CD4-positive, alpha-beta memory T cell (primary cell): ENCODE measurements around the gene DTL. TPM values are rescaled to one million over a fixed set of nuclear protein-coding genes. Genes with fewer than 3 reads are reported as not detected.

Experiments
- CTCF ChIA-PET: fragments of 350-600 bp; sonication (Branson Sonifier 250); formaldehyde crosslinking; loops from one replicate; lab custom pipeline; 2021; ENCODE audit warnings: inconsistent platforms; ENCODE audit not compliant: partially characterized antibody; lab: Charles Lee
- POLR2A ChIA-PET: fragments of 350-600 bp; sonication (Branson Sonifier 250); formaldehyde crosslinking; loops from one replicate; lab custom pipeline; 2021; ENCODE audit not compliant: partially characterized antibody; lab: Charles Lee
- DNase-seq, 5 donors: peaks; one replicate each; pipeline versions ENCODE4 v3.0.0 to v3.0.0-alpha.2; 2020 to 2022; ENCODE audit warnings: mixed read lengths in 1 of 5
- H3K27ac ChIP-seq: one replicate; pipeline ENCODE4 v1.7.0; 2013; ENCODE audit warnings: low read depth, low read length
- H3K27me3 ChIP-seq: 2 replicates; pipeline ENCODE4 v1.7.0; 2013; ENCODE audit warnings: mild to moderate bottlenecking, low read length, moderate library complexity; ENCODE audit not compliant: insufficient read depth
- H3K36me3 ChIP-seq: 2 replicates; pipeline ENCODE4 v1.7.0; 2013; ENCODE audit warnings: mild to moderate bottlenecking, low read length, moderate library complexity; ENCODE audit not compliant: insufficient read depth
- H3K4me1 ChIP-seq: 2 replicates; pipeline ENCODE4 v1.7.0; 2013; ENCODE audit warnings: mild to moderate bottlenecking, low read length, moderate library complexity; ENCODE audit not compliant: insufficient read depth
- H3K4me3 ChIP-seq, 2 donors: one replicate each; pipeline ENCODE4 v1.7.0; 2013; ENCODE audit warnings: low read length in 2 of 2, mild to moderate bottlenecking in 1 of 2
- H3K9me3 ChIP-seq, 2 donors: one replicate each; pipeline ENCODE4 v1.7.0; 2013; ENCODE audit warnings: low read length in 2 of 2, control low read depth in 1 of 2; ENCODE audit not compliant: control insufficient read depth in 1 of 2
- H3K27ac Mint-ChIP-seq, 7 donors: one replicate each; pipeline ENCODE4 v1.8.0; 2020 to 2021; ENCODE audit warnings: mixed read lengths in 7 of 7, mild to moderate bottlenecking in 6 of 7, inconsistent platforms in 3 of 7, moderate library complexity in 3 of 7
- H3K27me3 Mint-ChIP-seq, 2 donors: one replicate each; pipeline ENCODE4 v1.8.0; 2020 to 2021; ENCODE audit warnings: mixed read lengths in 2 of 2
- H3K36me3 Mint-ChIP-seq, 2 donors: one replicate each; pipeline ENCODE4 v1.8.0; 2020 to 2021; ENCODE audit warnings: mixed read lengths in 2 of 2, inconsistent platforms in 1 of 2, mild to moderate bottlenecking in 1 of 2
- H3K4me1 Mint-ChIP-seq, 4 donors: one replicate each; pipeline ENCODE4 v1.8.0; 2020 to 2021; ENCODE audit warnings: mixed read lengths in 4 of 4, mild to moderate bottlenecking in 1 of 4
- H3K4me3 Mint-ChIP-seq, 8 donors: one replicate each; pipeline ENCODE4 v1.8.0; 2020 to 2021; ENCODE audit warnings: mixed read lengths in 8 of 8, mild to moderate bottlenecking in 7 of 8, moderate library complexity in 6 of 8, inconsistent platforms in 3 of 8
- H3K9me3 Mint-ChIP-seq, 8 donors: one replicate each; pipeline ENCODE4 v1.8.0; 2020 to 2021; ENCODE audit warnings: mixed read lengths in 8 of 8, mild to moderate bottlenecking in 5 of 8, inconsistent platforms in 3 of 8, moderate library complexity in 1 of 8
- intact Hi-C: fragments of 100-400 bp; cut with micrococcal nuclease; formaldehyde crosslinking; loops from one replicate; pipeline ENCODE4 v1.15.1; 2023
- polyA plus RNA-seq, 2 donors: library from polyadenylated mRNA; unstranded; fragments of 300-500 nt; fragmentation: Illumina TruSeq; gene quantifications; one replicate each; pipeline ENCODE4 v1.2.3, GENCODE V29; 2021
- total RNA-seq, 2 experiments: library from RNA; stranded (reverse); gene quantifications; one replicate each; pipeline ENCODE4 v1.2.3, GENCODE V29; 2021

The DTL gene
- total and polyA plus RNA-seq, 4 experiments from 2014 or later: 0.06 to 0.15 (median 0.09) TPM; not detected in 1

DNA sequence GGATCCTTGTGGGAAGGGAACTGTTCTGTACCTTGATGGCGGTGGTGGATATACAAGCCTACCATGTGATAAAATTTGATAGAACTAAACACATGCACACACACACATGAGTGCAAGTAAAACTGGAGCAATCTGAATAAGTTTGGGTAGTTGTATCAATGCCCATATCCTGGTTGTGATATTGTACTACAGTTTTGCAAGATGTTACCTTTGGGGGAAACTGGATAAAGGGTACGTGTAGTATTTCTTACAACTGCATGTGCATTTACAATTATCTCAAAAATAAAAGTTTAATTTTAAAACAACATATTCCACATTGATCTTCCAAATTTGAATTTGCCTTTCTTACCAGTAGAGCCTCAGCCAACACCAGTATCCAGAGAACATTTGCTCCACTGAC is 99.6 kb downstream of the DTL start:
- Mint-ChIP-seq H3K9me3 (peaks cover 0 to 6% (median 0%) of the 10 kb centered on the region in 8 donors), H3K27ac (no peak overlapping the region), H3K4me1 (no peaks in the 10 kb centered on the region), H3K27me3 (no peaks in the 10 kb centered on the region), H3K4me3 (no peak overlapping the region), H3K36me3 (peaks cover 0 to 3% of the 10 kb centered on the region in 2 donors)
- Histone ChIP-seq H3K27me3 (no peaks in the 10 kb centered on the region), H3K27ac (no peak overlapping the region), H3K9me3 (no peaks in the 10 kb centered on the region), H3K4me1 (no peaks in the 10 kb centered on the region), H3K4me3 (no peak overlapping the region), H3K36me3 (no peaks in the 10 kb centered on the region)
- ChIA-PET CTCF (no interaction called here), POLR2A (no interaction called here)
- intact Hi-C loops: no loop called here
- DNase-seq: no peak

DNA sequence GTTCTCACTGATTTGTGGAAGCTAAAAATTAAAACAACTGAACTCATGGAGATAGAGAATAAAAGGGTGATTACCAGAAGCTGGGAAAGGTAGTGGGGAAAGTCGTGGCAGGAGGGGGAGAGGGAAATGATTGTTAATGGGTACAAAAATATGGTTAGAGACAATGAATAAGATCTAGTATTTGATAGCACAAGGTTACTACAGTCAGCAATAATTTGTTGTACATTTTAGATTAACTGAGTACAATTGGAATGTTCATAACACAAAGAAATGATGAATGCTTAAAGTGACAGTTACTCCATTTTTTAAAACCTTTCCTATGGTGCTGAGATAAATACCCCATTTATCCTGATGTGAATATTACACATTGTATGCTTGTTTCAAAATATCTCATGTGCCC is 102.3 kb downstream of the DTL start:
- H3K27me3 Mint-ChIP-seq: no peaks in the 10 kb centered on the region
- no peaks in the 10 kb centered on the region for H3K4me1 ChIP-seq
- no peak overlapping the region for H3K27ac Mint-ChIP-seq
- no peaks in the 10 kb centered on the region for H3K4me1 Mint-ChIP-seq
- peaks cover 0 to 6% (median 0%) of the 10 kb centered on the region in 8 donors for H3K9me3 Mint-ChIP-seq
- no peaks in the 10 kb centered on the region for H3K27me3 ChIP-seq
- CTCF ChIA-PET: no interaction called here
- H3K4me3 Mint-ChIP-seq: no peak overlapping the region
- no peak for DNase-seq
- no peak overlapping the region for H3K4me3 ChIP-seq
- H3K9me3 ChIP-seq: no peaks in the 10 kb centered on the region
- peaks cover 0 to 3% of the 10 kb centered on the region in 2 donors for H3K36me3 Mint-ChIP-seq
- intact Hi-C loops: no loop called here
- POLR2A ChIA-PET: no interaction called here
- H3K27ac ChIP-seq: no peak overlapping the region
- H3K36me3 ChIP-seq: no peaks in the 10 kb centered on the region

DNA sequence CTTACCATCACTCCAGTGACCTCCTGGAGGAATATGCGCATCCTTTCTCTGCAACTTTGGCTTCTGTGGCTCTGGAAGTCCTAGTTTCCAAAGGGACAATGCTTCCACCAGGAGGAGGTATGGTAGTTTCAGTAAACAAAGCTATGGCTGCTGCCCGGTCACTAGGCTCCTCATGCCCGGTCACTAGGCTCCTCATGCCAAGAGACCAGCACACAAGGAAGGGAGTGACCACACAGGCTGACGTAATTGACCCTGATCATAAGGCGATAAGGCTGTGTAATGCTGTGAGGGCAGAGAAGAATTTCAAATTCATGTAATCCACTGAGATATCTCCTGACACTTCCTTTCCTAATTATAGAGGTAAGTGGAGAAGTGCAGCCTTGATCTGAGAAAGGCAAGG is 102.9 kb downstream of the DTL start:
- no peak overlapping the region for H3K4me3 ChIP-seq
- POLR2A ChIA-PET: no interaction called here

DNA sequence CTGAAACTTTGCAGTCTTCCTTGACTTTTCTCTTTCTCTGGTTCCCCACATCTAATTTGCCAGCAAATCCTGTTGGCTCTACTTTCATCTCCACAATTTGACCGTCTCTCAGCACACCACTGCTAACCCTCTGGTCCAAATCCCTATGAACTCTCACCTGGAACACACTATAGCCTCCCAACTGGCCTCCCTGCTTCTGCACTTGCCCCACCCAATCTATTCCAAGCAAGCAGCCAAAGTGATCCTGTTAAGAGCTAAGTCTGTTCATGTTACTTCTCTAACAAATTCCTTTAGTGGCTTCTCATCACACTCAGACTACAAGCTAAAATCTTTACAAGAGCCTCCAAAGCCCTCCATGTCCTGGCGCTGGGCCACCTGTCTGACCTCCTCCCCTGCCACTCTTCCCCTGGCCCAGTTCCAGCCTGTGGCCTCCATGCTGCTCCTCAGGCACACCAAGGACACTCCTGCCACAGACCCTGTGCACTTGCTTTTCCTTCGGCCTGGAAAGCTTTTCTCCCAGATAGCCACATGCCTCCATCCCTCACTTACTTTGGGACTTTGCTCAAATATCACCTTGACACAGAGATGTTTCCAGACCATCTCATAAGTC is 104.1 kb downstream of the DTL start:
- Mint-ChIP-seq H3K4me1 (no peaks in the 10 kb centered on the region), H3K4me3 (no peak overlapping the region), H3K27me3 (no peaks in the 10 kb centered on the region), H3K9me3 (peaks cover 0 to 4% (median 0%) of the 10 kb centered on the region in 8 donors), H3K27ac (no peak overlapping the region), H3K36me3 (peaks cover 0 to 2% of the 10 kb centered on the region in 2 donors)
- intact Hi-C loops: no loop called here
- Histone ChIP-seq H3K36me3 (no peaks in the 10 kb centered on the region), H3K4me3 (no peak overlapping the region), H3K9me3 (no peaks in the 10 kb centered on the region), H3K27ac (no peak overlapping the region), H3K4me1 (no peaks in the 10 kb centered on the region), H3K27me3 (no peaks in the 10 kb centered on the region)
- ChIA-PET CTCF (no interaction called here), POLR2A (no interaction called here)
- DNase-seq: no peak

More for the DNA sequence above, 102.9 kb downstream of the DTL start:
- no peak for DNase-seq
- H3K4me1 Mint-ChIP-seq: no peaks in the 10 kb centered on the region
- CTCF ChIA-PET: no interaction called here
- Histone ChIP-seq H3K27me3 (no peaks in the 10 kb centered on the region), H3K4me1 (no peaks in the 10 kb centered on the region), H3K9me3 (no peaks in the 10 kb centered on the region), H3K36me3 (no peaks in the 10 kb centered on the region), H3K27ac (no peak overlapping the region)
- H3K9me3 Mint-ChIP-seq: peaks cover 0 to 6% (median 0%) of the 10 kb centered on the region in 8 donors
- H3K4me3 Mint-ChIP-seq: no peak overlapping the region
- H3K36me3 Mint-ChIP-seq: peaks cover 0 to 3% of the 10 kb centered on the region in 2 donors
- H3K27me3 Mint-ChIP-seq: no peaks in the 10 kb centered on the region
- intact Hi-C loops: no loop called here
- no peak overlapping the region for H3K27ac Mint-ChIP-seq

DNA sequence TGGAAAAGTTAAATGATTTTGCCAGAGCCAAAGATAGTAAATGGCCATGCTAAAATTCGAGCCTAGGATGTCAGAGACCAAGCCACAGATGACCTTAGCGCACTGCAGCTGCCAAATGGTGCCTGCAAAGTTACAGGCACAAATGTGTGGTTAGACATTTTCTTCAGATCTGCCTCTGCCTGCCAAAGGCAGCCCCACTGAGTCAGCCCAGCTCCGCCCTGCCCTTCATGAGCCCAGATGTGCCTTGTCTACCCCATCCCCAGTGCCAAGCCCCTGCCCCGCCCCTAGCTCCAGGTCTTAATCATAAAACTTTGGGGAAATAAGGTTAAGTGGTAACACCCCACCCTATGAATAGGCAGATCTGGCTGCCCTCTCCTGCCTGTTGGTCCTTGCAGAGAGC is 105.9 kb downstream of the DTL start:
- Mint-ChIP-seq H3K36me3 (no peaks in the 10 kb centered on the region), H3K27ac (no peak overlapping the region), H3K4me1 (no peaks in the 10 kb centered on the region), H3K9me3 (peaks cover 0 to 1% (median 0%) of the 10 kb centered on the region in 8 donors), H3K4me3 (no peak overlapping the region), H3K27me3 (no peaks in the 10 kb centered on the region)
- Histone ChIP-seq H3K36me3 (no peaks in the 10 kb centered on the region), H3K4me1 (no peaks in the 10 kb centered on the region), H3K27ac (no peak overlapping the region), H3K27me3 (no peaks in the 10 kb centered on the region), H3K4me3 (no peak overlapping the region), H3K9me3 (no peaks in the 10 kb centered on the region)
- ChIA-PET POLR2A (no interaction called here), CTCF (interaction anchor here (1.7 kb wide), 1 partner anchor 11 kb away, joined by 3 read pairs; no protein-coding TSS in a partner anchor)
- intact Hi-C loops: no loop called here
- DNase-seq: no peak

DNA sequence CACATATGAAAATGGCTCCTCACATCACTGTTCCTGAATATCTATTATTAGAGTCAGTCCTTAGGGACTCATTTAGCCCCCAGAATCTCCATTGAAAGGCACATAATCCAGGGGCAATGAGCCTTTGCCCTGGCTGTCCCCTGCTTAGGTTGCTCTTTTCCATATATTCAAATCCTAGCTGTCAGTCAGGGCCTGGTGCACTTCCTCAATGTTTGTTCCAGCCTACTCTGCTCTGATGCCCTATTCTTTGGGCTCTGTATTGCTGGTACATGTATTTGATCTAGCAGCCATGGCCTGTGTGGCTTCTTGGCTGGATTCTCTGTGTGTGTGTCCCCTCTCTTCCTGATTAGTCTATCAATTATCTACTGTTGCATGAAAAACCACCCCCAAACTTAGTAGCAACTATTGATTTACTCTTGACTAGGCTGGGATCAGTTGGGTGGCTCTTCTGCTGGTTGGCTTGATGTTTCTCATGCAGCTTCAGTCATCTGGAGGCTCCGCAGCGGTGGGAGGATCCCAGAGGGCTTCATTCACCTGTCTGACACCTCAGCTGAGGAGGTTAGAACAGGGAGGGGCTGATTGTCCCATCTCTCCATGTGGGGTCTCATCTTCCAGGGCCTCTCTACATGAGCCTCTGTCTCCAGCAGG is 107.5 kb downstream of the DTL start:
- no peak overlapping the region for H3K27ac ChIP-seq
- H3K36me3 Mint-ChIP-seq: no peaks in the 10 kb centered on the region
- peaks cover 0 to 1% (median 0%) of the 10 kb centered on the region in 8 donors for H3K9me3 Mint-ChIP-seq
- H3K27me3 ChIP-seq: no peaks in the 10 kb centered on the region
- H3K4me3 Mint-ChIP-seq: no peak overlapping the region
- no peak overlapping the region for H3K4me3 ChIP-seq
- no peak for DNase-seq
- ChIA-PET CTCF (no interaction called here), POLR2A (interaction anchor here (0.6 kb wide), 1 partner anchor 213 kb away, joined by 3 read pairs; no protein-coding TSS in a partner anchor)
- no peaks in the 10 kb centered on the region for H3K4me1 ChIP-seq
- H3K36me3 ChIP-seq: no peaks in the 10 kb centered on the region
- H3K4me1 Mint-ChIP-seq: no peaks in the 10 kb centered on the region
- H3K9me3 ChIP-seq: no peaks in the 10 kb centered on the region
- intact Hi-C loops: no loop called here
- no peaks in the 10 kb centered on the region for H3K27me3 Mint-ChIP-seq
- H3K27ac Mint-ChIP-seq: no peak overlapping the region

DNA sequence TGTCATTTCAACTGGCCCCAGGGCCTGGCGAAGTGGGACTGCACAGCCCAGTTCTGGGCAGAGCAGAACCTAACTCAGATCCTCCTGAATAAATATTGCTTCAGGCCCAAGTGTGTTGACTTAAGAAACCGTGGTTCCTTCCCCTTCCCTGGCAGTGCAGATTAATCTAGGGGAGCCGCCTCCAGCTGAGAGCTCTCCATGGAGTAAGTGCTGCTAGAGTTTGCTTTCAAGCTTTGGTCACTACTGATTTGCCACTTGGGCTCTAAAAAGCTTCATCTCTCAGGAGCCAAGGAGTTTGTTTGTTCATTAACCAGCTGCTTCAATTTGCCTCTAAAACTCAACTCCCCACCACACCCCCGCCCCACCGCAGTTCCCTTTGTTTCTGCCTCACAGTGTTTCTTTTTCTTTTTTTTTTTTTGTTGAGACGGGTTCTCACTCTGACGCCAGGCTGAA is 112.1 kb downstream of the DTL start:
- no peak for DNase-seq
- peaks cover 0 to 2% (median 0%) of the 10 kb centered on the region in 8 donors for H3K9me3 Mint-ChIP-seq
- no peak overlapping the region for H3K4me3 Mint-ChIP-seq
- no peaks in the 10 kb centered on the region for H3K27me3 Mint-ChIP-seq
- intact Hi-C loops: no loop called here
- ChIA-PET CTCF (no interaction called here), POLR2A (interaction anchor here (0.6 kb wide), 1 partner anchor 45 kb away, joined by 4 read pairs; no protein-coding TSS in a partner anchor)
- H3K27ac Mint-ChIP-seq: no peak overlapping the region
- no peaks in the 10 kb centered on the region for H3K27me3 ChIP-seq
- no peaks in the 10 kb centered on the region for H3K9me3 ChIP-seq
- no peaks in the 10 kb centered on the region for H3K4me1 ChIP-seq
- no peak overlapping the region for H3K27ac ChIP-seq
- H3K36me3 Mint-ChIP-seq: no peaks in the 10 kb centered on the region
- H3K4me3 ChIP-seq: no peak overlapping the region
- H3K36me3 ChIP-seq: no peaks in the 10 kb centered on the region
- H3K4me1 Mint-ChIP-seq: peaks cover 0 to under 1% (median 0%) of the 10 kb centered on the region in 4 donors
